HepG2 (cell line): ENCODE measurements around the gene PIBF1. TPM values are rescaled to one million over a fixed set of nuclear protein-coding genes. Genes with fewer than 3 reads are reported as not detected.
A peak's percentile ranks its signal among the peaks of the same experiment; 100 is the strongest.

Source experiments
- AGO2 ChIP-seq: fragments of 200-400 bp; formaldehyde crosslinking; optimal IDR thresholded peaks from 2 replicates; pipeline ENCODE3; 2017; ENCODE audit warnings: mild to moderate bottlenecking, low read depth, low read length, moderate library complexity
- ARID3A ChIP-seq: IDR thresholded peaks from 2 replicates; pipeline ENCODE4 v1.6.1; 2012; ENCODE audit warnings: low read depth, low read length, improper control_type of control experiment
- CAMTA2 ChIP-seq: sonication (generic); formaldehyde crosslinking; IDR thresholded peaks from 2 replicates; pipeline ENCODE4 v1.4.0; 2020; ENCODE audit warnings: mild to moderate bottlenecking, missing genetic modification reagents, borderline replicate concordance
- CTCF ChIP-seq: sonication (generic); formaldehyde crosslinking; IDR thresholded peaks from 2 replicates; pipeline ENCODE4 v1.5.0; 2020; ENCODE audit warnings: mild to moderate bottlenecking, missing genetic modification reagents, moderate library complexity
- EHMT2 ChIP-seq: fragments of 200-600 bp; sonication (generic); IDR thresholded peaks from 2 replicates; pipeline ENCODE4 v1.7.0; 2017; ENCODE audit warnings: antibody characterized with exemption, low read depth, low read length, borderline replicate concordance
- HDAC1 ChIP-seq: sonication (generic); formaldehyde crosslinking; IDR thresholded peaks from 2 replicates; pipeline ENCODE4 v1.5.1; 2020; ENCODE audit warnings: mild to moderate bottlenecking, missing genetic modification reagents
- HINFP ChIP-seq: sonication (generic); formaldehyde crosslinking; IDR thresholded peaks from 2 replicates; pipeline ENCODE4 v1.4.0; 2020; ENCODE audit warnings: low read depth, mild to moderate bottlenecking, missing genetic modification reagents
- HOXA7 ChIP-seq: sonication (generic); formaldehyde crosslinking; IDR thresholded peaks from 2 replicates; pipeline ENCODE4 v1.8.1; 2022; ENCODE audit warnings: mild to moderate bottlenecking, missing genetic modification reagents, moderate library complexity
- PHF20 ChIP-seq: sonication (generic); formaldehyde crosslinking; IDR thresholded peaks from 2 replicates; pipeline ENCODE4 v1.5.0; 2020; ENCODE audit warnings: mild to moderate bottlenecking, missing genetic modification reagents
- PRPF4 ChIP-seq: fragments of 200-400 bp; formaldehyde crosslinking; IDR thresholded peaks from 2 replicates; pipeline ENCODE4 v1.6.1; 2016; ENCODE audit warnings: low read length, low read depth; ENCODE audit not compliant: poor library complexity, severe bottlenecking
- TFAP4 ChIP-seq: sonication (generic); IDR thresholded peaks from 2 replicates; pipeline ENCODE4 v1.6.1; 2016; ENCODE audit warnings: low read depth, borderline replicate concordance
- YEATS2 ChIP-seq: sonication (generic); formaldehyde crosslinking; IDR thresholded peaks from 2 replicates; pipeline ENCODE4 v1.4.0; 2020; ENCODE audit warnings: missing genetic modification reagents, borderline replicate concordance
- ZBTB14 ChIP-seq: sonication (generic); formaldehyde crosslinking; IDR thresholded peaks from 2 replicates; pipeline ENCODE4 v1.4.0; 2020; ENCODE audit warnings: missing genetic modification reagents
- ZBTB21 ChIP-seq: sonication (generic); formaldehyde crosslinking; IDR thresholded peaks from 2 replicates; pipeline ENCODE4 v1.4.0; 2020; ENCODE audit warnings: missing genetic modification reagents
- ZBTB33 ChIP-seq: sonication (generic); formaldehyde crosslinking; IDR thresholded peaks from 2 replicates; pipeline ENCODE4 v1.4.0; 2020; ENCODE audit warnings: missing genetic modification reagents
- ZFP36 ChIP-seq: fragments of 150-350 bp; IDR thresholded peaks from 2 replicates; pipeline ENCODE4 v1.6.1; 2018; ENCODE audit warnings: borderline replicate concordance, low read length, low read depth; ENCODE audit not compliant: partially characterized antibody
- ZNF790 ChIP-seq: sonication (generic); formaldehyde crosslinking; IDR thresholded peaks from 2 replicates; pipeline ENCODE4 v1.8.0; 2022; ENCODE audit warnings: missing genetic modification reagents, mild to moderate bottlenecking, borderline replicate concordance
- polyA plus RNA-seq, 8 experiments: library from polyadenylated mRNA; depleted of rRNA in 3 of 8; stranded (reverse) in 7 of 8; unstranded in 1 of 8; fragments of >200 nt; fragmentation: Illumina TruSeq in 4 of 8; extraction: Trizol in 4 of 8; gene quantifications; 2 replicates each; pipeline versions ENCODE4 v1.2.1 to v1.2.3, GENCODE V29; 2011 to 2016; ENCODE audit warnings: low read depth in 4 of 8, missing spikeins in 1 of 8, mixed read lengths in 1 of 8; ENCODE audit not compliant: insufficient read depth in 1 of 8
- total RNA-seq, 5 experiments: library from RNA; depleted of rRNA; stranded (reverse); fragments of >200 nt; fragmentation: Illumina TruSeq; extraction: Trizol; gene quantifications; 2 replicates each; pipeline ENCODE4 v1.2.3, GENCODE V29; 2016; ENCODE audit warnings: low read depth in 1 of 5

Gene PIBF1
- total and polyA plus RNA-seq, 2 of the 13 experiments (the other 11 are each of a cell fraction or from before 2014, with no cell fraction given) = 4.2 to 15.8 TPM

- peak; percentile 85 for TF ChIP-seq PHF20 (CRISPR knock-in tag)
- peak; percentile 36; the same call in 1 of the 2 replicates for TF ChIP-seq TFAP4
- TF ChIP-seq EHMT2 = no peak; the same call in 1 of the 2 replicates
- TF ChIP-seq PRPF4 = no peak
- no peak for TF ChIP-seq ZNF790 (CRISPR knock-in tag)
- TF ChIP-seq ZBTB33 (CRISPR knock-in tag) = no peak
- no peak for TF ChIP-seq HOXA7
- TF ChIP-seq HDAC1 (CRISPR knock-in tag) = peak; percentile 82; the same call in 1 of the 2 replicates
- no peak for TF ChIP-seq ZBTB21 (CRISPR knock-in tag)
- peak; percentile 95 for TF ChIP-seq YEATS2
- TF ChIP-seq AGO2 = peak; percentile 84
- TF ChIP-seq ARID3A = no peak
- TF ChIP-seq HINFP (CRISPR knock-in tag) = peak; percentile 22; the same call in 1 of the 2 replicates
- TF ChIP-seq ZFP36 = no peak
- no peak; the same call in 1 of the 2 replicates for TF ChIP-seq CAMTA2 (CRISPR knock-in tag)
- no peak for TF ChIP-seq ZBTB14
- no peak for TF ChIP-seq CTCF
Observed at GRCh38 chr13:72781451-72782439, at the start of gene PIBF1, which contains the start of gene DIS3 (continued).
